Measurements from ENCODE around the gene C17orf67. TPM values are rescaled to one million over a fixed set of nuclear protein-coding genes. Genes with fewer than 3 reads are reported as not detected.

Gene C17orf67
- polyA plus RNA-seq, 1 donor: 1.0 TPM

DNA sequence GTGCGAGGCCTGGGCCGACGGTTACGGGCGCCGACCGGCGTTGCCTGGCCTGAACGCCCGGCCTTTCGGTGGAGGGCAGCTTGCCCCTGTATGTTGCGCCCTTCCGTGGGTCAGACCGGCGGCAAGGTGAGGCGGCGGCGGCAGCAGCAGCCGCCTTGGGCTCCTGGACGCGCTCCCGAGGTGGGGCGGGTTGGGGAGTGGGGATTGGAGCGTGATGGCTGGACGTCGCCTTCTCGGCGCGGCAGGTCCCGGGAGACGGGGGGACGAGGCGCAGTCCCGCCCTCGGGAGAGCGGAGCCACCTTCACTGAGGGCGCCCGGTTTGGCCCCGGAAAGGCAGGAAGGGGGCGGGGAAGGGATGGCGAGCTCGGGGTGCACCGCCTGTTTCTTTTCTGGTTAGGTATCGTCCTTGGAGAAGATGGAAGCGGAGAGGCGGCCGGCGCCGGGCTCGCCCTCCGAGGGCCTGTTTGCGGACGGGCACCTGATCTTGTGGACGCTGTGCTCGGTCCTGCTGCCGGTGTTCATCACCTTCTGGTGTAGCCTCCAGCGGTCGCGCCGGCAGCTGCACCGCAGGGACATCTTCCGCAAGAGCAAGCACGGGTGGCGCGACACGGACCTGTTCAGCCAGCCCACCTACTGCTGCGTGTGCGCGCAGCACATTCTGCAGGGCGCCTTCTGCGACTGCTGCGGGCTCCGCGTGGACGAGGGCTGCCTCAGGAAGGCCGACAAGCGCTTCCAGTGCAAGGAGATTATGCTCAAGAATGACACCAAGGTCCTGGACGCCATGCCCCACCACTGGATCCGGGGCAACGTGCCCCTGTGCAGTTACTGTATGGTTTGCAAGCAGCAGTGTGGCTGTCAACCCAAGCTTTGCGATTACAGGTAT lies 902 bp upstream of the C17orf67 start:
- Histone ChIP-seq H3K27me3 (ENCODE audit: control insufficient read depth, insufficient read depth, low read length) (no peaks in the 10 kb centered on the region), H3K4me3 (ENCODE audit: low read length) (peak overlapping the region; percentile 57), H3K27ac (ENCODE audit: low read length) (no peak overlapping the region), H3K36me3 (ENCODE audit: control insufficient read depth, insufficient read depth, low read length) (no peaks in the 10 kb centered on the region), H3K4me1 (ENCODE audit: control insufficient read depth, insufficient read depth, low read length) (peaks cover 15% of the 10 kb centered on the region), H3K9me3 (ENCODE audit: control insufficient read depth, low read depth, low read length) (no peaks in the 10 kb centered on the region)
- WGBS (ENCODE audit: insufficient coverage, low lambda C conversion rate): no CpG with 5 or more reads among the region's 81 CpGs
- DNase-seq: peak; percentile 42 to 70

DNA sequence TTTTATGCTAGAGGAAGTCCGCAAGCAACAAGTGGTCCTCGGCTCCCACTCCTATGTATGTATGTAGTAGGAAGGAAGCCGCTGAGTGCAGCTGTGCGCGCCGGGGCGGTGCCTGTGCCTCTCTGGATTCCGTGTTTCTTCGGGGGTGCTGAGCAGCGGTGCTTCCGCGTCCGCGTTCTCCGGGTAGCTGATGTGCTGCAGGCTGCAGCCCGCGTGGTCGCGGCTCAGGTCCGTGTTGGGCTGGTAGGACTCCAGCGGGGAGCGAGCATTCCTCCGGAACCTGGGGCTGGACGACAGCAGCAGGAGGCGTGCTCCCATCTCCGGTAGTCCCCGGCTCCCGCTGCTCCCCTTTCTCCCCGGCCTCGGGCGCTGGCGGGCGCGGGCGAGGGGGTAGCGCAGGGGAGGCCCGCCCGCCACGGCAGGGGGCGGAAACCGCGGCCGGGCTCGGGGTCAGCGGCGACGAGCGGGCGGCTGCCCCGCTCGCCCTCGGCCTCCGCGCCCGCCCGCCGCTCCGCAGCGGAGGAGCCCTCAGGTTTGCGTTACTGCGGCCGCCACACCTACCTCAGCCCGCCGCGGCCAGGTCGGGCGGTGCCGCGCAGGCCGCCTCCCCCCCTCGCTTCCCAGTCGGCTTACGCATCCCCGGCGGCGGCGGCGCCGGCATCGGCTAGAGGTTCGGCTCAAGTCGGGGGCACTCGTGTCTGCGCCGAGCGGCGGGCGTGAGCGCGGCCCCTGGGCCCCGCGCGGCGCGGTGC lies 487 bp downstream of the C17orf67 start:
- DNase-seq: peak; percentile 33 to 50
- WGBS (ENCODE audit: insufficient coverage, low lambda C conversion rate): no CpG with 5 or more reads among the region's 95 CpGs
- Histone ChIP-seq H3K4me1 (ENCODE audit: control insufficient read depth, insufficient read depth, low read length) (peaks cover 15% of the 10 kb centered on the region), H3K27me3 (ENCODE audit: control insufficient read depth, insufficient read depth, low read length) (no peaks in the 10 kb centered on the region), H3K36me3 (ENCODE audit: control insufficient read depth, insufficient read depth, low read length) (no peaks in the 10 kb centered on the region), H3K9me3 (ENCODE audit: control insufficient read depth, low read depth, low read length) (no peaks in the 10 kb centered on the region), H3K4me3 (ENCODE audit: low read length) (peak overlapping the region; percentile 59), H3K27ac (ENCODE audit: low read length) (no peak overlapping the region)

DNA sequence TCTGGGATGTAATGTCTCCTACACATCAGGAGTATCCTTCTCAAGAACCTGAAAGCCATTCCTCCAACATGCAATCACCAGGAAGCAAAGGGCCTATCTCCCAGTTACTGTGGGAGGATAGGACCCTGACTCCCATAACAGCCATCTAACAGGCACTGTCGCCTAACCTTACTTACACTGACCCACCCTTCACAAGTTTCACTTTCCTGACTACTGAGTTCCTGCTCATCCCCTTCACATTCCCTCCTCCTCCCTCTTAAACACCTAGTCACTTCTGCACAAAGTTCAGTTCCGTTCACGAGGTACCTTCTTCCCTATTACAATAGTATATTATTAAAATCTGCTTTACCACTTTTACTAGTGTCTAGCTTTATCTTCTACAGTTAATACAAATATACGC lies 1.3 kb downstream of the C17orf67 start:
- Histone ChIP-seq H3K4me3 (ENCODE audit: low read length) (peak overlapping the region; percentile 59), H3K27me3 (ENCODE audit: control insufficient read depth, insufficient read depth, low read length) (no peaks in the 10 kb centered on the region), H3K27ac (ENCODE audit: low read length) (no peak overlapping the region), H3K36me3 (ENCODE audit: control insufficient read depth, insufficient read depth, low read length) (no peaks in the 10 kb centered on the region), H3K9me3 (ENCODE audit: control insufficient read depth, low read depth, low read length) (no peaks in the 10 kb centered on the region), H3K4me1 (ENCODE audit: control insufficient read depth, insufficient read depth, low read length) (peaks cover 15% of the 10 kb centered on the region)
- DNase-seq: peak; percentile 52 to 78
- no CpG with 5 or more reads among the region's 4 CpGs for WGBS (ENCODE audit: insufficient coverage, low lambda C conversion rate)

DNA sequence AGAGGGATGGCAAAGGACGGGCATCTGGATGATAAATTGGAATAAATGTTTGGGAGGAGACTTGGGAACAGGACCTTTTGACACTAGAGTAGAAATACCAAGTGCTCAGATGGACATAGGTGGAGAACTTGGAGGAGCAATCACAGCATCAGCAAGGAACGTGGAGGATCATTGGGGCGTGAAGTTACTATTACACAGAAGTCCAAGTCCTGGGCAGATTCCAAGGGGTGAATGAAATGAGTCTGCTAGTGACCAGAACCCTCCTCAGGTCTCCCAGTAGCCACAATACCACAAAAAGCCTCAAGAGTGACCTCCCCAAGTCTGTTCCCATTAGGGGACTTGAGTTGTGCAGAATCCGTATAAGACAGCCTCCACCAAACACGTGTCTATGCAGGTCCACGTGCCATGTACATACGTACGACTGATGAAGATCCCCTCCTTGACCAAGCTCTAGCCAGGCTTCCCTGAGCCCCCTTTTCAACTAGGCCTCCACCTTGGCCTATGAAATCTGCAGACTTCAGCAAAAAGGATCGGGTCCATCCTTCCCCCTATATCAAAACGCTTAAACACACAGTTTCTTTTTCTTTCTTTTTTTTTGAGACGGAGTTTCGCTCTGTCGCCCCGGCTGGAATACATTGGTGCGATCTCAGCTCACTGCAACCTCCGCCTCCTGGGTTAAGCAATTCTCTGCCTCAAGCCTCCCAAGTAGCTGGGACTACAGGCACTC lies 2.2 kb downstream of the C17orf67 start:
- H3K36me3 ChIP-seq (ENCODE audit: control insufficient read depth, insufficient read depth, low read length): no peaks in the 10 kb centered on the region
- DNase-seq: no peak
- no peak overlapping the region for H3K27ac ChIP-seq (ENCODE audit: low read length)
- no peaks in the 10 kb centered on the region for H3K9me3 ChIP-seq (ENCODE audit: control insufficient read depth, low read depth, low read length)
- H3K27me3 ChIP-seq (ENCODE audit: control insufficient read depth, insufficient read depth, low read length): no peaks in the 10 kb centered on the region
- H3K4me1 ChIP-seq (ENCODE audit: control insufficient read depth, insufficient read depth, low read length): peaks cover 22% of the 10 kb centered on the region
- H3K4me3 ChIP-seq (ENCODE audit: low read length): no peak overlapping the region
- WGBS (ENCODE audit: insufficient coverage, low lambda C conversion rate): 100% methylated on average over 4 of the region's 16 CpGs

DNA sequence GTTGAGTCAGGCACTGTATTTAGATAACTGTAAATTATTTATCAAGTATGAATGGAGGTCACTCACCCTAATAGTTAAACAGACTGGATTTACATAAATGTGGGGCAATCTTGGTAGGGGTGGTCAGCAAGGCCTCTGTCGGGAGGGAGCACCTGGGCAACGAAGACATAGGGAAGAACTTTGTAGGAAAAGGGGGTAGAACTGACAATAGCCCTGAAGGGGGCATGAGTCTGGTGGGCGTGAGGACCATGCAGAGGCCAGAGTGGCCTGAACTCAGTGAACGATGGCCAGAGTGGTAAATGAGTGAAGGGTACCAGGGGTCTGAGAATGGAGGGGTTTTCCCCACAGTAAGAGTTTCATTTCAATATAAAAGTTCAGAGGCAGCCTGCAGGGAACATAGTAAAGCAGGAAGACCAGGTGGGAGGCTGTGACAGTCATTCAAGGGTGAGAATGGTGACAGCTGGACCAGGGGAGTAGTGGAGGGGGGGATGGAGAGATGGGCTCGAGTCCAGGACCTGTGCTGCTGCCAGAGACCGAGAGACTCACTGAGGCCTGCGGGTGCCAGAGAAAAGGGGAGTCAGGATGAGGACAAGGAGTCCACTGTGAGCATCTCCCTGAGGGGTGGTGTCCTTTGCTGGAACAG lies 2.9 kb downstream of the C17orf67 start:
- no peaks in the 10 kb centered on the region for H3K27me3 ChIP-seq (ENCODE audit: control insufficient read depth, insufficient read depth, low read length)
- 80% methylated on average over 2 of the region's 7 CpGs for WGBS (ENCODE audit: insufficient coverage, low lambda C conversion rate)
- no peak overlapping the region for H3K27ac ChIP-seq (ENCODE audit: low read length)
- no peak for DNase-seq
- H3K4me3 ChIP-seq (ENCODE audit: low read length): no peak overlapping the region
- H3K9me3 ChIP-seq (ENCODE audit: control insufficient read depth, low read depth, low read length): no peaks in the 10 kb centered on the region
- peaks cover 22% of the 10 kb centered on the region for H3K4me1 ChIP-seq (ENCODE audit: control insufficient read depth, insufficient read depth, low read length)
- H3K36me3 ChIP-seq (ENCODE audit: control insufficient read depth, insufficient read depth, low read length): no peaks in the 10 kb centered on the region

DNA sequence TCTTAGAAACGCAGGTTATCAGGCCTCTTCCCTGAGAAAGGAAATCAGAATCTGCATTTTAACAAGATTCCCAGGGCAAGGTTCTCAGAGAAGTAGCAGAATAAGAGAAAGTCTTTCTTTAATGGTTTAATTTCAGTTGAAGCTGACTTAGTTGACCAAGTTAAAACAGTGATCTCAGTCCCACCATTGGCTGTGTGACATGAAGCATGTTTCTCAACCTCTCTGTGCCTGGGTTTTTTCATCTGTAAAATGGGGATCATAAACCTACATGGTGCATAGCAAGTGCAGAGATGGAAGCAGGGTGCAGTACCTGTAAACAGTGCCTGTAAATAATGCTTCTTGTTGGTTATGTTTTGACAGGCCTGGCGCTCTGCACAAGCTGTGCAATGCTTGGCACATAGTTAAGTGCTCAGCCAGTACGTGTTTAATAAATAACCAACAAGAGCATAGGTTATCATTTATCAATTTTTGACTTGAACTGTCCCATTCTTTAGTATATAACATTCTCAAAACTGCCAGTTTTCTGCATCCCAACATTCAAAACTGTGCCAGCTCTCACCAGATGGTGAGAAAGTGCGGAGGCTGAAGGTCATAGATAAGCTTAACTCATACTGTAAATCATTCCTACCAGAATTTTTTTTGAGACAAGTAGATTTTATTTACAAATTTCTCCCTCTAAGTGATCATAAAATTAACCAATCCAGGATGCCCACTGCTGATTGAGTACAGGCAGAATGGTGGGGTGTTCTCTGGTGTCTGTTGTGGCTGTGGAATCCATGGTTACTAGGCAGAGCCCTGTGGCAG lies 6.9 kb downstream of the C17orf67 start:
- H3K4me1 ChIP-seq (ENCODE audit: control insufficient read depth, insufficient read depth, low read length): peaks cover 7% of the 10 kb centered on the region
- no peaks in the 10 kb centered on the region for H3K27me3 ChIP-seq (ENCODE audit: control insufficient read depth, insufficient read depth, low read length)
- H3K9me3 ChIP-seq (ENCODE audit: control insufficient read depth, low read depth, low read length): no peaks in the 10 kb centered on the region
- no peaks in the 10 kb centered on the region for H3K36me3 ChIP-seq (ENCODE audit: control insufficient read depth, insufficient read depth, low read length)
- peak; percentile 11 to 54 for DNase-seq
- H3K27ac ChIP-seq (ENCODE audit: low read length): no peak overlapping the region
- H3K4me3 ChIP-seq (ENCODE audit: low read length): no peak overlapping the region
- WGBS (ENCODE audit: insufficient coverage, low lambda C conversion rate): 83% methylated on average over 1 of the region's 4 CpGs

DNA sequence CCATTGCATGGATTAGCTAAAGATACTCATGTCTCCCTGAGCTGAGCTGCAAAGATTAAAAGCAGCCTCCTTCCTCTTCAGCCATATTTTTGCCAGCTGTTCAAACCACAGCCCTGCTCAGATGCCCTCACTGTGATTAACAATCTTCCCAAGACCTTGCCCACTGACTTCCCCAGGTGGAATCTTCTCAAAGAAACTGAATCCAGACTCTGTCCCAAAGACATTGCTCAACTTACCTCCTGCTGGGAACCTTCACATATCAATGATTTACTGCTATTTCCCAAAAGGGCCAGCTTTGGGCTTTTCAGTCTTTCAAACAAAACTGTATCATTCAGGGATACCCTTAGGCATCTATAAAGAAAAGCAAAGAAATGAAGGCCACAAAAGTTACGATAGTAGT lies 9.2 kb downstream of the C17orf67 start:
- DNase-seq: no peak
- no peaks in the 10 kb centered on the region for H3K36me3 ChIP-seq (ENCODE audit: control insufficient read depth, insufficient read depth, low read length)
- H3K4me3 ChIP-seq (ENCODE audit: low read length): no peak overlapping the region
- no peaks in the 10 kb centered on the region for H3K27me3 ChIP-seq (ENCODE audit: control insufficient read depth, insufficient read depth, low read length)
- H3K9me3 ChIP-seq (ENCODE audit: control insufficient read depth, low read depth, low read length): no peaks in the 10 kb centered on the region
- H3K27ac ChIP-seq (ENCODE audit: low read length): no peak overlapping the region
- peaks cover 15% of the 10 kb centered on the region for H3K4me1 ChIP-seq (ENCODE audit: control insufficient read depth, insufficient read depth, low read length)
- 100% methylated on average over 1 of the region's 1 CpG for WGBS (ENCODE audit: insufficient coverage, low lambda C conversion rate)

DNA sequence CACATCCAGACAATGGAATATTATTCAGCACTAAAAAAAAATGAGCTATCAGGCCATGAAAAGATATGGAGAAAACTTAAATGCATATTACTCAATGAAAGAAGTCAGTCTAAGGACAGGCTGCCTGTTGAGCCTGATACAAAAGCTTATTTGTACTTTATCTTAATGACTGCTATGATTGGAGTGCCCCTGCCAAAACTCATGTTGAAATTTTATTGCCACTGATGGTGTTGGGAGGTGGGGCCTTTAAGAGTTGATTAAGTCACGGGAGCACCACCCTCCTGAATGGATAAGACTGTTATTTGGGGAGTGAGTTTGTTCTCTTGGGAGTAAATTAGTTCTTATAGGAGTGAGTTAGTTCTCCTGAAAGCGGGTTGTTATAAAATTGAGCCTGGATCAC lies 9.9 kb downstream of the C17orf67 start:
- WGBS (ENCODE audit: insufficient coverage, low lambda C conversion rate): no CpG with 5 or more reads among the region's 2 CpGs
- no peak for DNase-seq
- H3K27ac ChIP-seq (ENCODE audit: low read length): no peak overlapping the region

DNA sequence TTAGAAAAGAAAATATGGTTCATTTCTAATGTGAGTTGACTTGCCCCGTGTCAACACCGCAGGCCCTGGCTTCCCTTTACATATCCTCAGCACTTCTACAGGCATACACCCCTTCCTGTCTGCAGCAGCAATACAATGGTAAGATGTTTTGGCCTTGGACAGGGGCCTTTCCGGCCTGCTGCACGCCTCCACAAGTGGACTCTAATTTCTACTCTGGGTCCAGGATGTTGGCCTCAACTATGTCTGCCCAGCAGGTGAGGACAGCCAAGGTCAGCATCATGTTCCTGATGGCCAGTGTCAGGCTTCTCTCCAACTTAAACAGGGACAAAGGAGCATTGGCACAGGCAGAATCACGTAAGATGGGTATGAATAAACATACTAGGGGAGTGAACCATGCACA lies 11.0 kb downstream of the C17orf67 start:
- Histone ChIP-seq H3K27ac (ENCODE audit: low read length) (no peak overlapping the region), H3K9me3 (ENCODE audit: control insufficient read depth, low read depth, low read length) (no peaks in the 10 kb centered on the region), H3K4me3 (ENCODE audit: low read length) (no peak overlapping the region), H3K27me3 (ENCODE audit: control insufficient read depth, insufficient read depth, low read length) (no peaks in the 10 kb centered on the region), H3K4me1 (ENCODE audit: control insufficient read depth, insufficient read depth, low read length) (peaks cover 17% of the 10 kb centered on the region), H3K36me3 (ENCODE audit: control insufficient read depth, insufficient read depth, low read length) (no peaks in the 10 kb centered on the region)
- DNase-seq: no peak
- no CpG with 5 or more reads among the region's 5 CpGs for WGBS (ENCODE audit: insufficient coverage, low lambda C conversion rate)

More for the DNA sequence above, 9.9 kb downstream of the C17orf67 start:
- Histone ChIP-seq H3K9me3 (ENCODE audit: control insufficient read depth, low read depth, low read length) (no peaks in the 10 kb centered on the region), H3K4me3 (ENCODE audit: low read length) (no peak overlapping the region), H3K36me3 (ENCODE audit: control insufficient read depth, insufficient read depth, low read length) (no peaks in the 10 kb centered on the region), H3K27me3 (ENCODE audit: control insufficient read depth, insufficient read depth, low read length) (no peaks in the 10 kb centered on the region), H3K4me1 (ENCODE audit: control insufficient read depth, insufficient read depth, low read length) (peaks cover 17% of the 10 kb centered on the region)
